Measurements from ENCODE around the gene PDE7B.

PDE7B gene

DNA sequence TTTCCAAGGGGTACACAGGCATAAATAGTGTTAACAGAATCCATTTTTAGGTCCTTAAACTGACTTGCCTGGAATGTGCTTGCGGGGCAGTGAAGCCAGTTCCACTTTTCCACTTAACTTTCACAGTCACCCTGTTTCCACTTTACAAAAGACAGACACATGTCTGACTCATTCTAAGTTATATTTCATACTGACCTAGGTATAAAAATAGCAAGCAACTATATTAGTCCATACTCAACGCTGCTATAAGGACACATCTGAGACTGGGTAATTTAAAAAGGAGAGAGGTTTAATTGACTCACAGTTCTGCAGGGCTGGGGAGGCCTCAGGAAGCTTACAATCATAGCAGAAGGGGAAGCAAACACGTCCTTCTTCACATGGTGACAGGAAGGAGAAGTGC, 310.4 kb downstream of the PDE7B start:
- no peak overlapping the region for H3K4me3 ChIP-seq (ENCODE audit: control insufficient read depth, low read depth, low read length)
- TF ChIP-seq, protein P1, sequence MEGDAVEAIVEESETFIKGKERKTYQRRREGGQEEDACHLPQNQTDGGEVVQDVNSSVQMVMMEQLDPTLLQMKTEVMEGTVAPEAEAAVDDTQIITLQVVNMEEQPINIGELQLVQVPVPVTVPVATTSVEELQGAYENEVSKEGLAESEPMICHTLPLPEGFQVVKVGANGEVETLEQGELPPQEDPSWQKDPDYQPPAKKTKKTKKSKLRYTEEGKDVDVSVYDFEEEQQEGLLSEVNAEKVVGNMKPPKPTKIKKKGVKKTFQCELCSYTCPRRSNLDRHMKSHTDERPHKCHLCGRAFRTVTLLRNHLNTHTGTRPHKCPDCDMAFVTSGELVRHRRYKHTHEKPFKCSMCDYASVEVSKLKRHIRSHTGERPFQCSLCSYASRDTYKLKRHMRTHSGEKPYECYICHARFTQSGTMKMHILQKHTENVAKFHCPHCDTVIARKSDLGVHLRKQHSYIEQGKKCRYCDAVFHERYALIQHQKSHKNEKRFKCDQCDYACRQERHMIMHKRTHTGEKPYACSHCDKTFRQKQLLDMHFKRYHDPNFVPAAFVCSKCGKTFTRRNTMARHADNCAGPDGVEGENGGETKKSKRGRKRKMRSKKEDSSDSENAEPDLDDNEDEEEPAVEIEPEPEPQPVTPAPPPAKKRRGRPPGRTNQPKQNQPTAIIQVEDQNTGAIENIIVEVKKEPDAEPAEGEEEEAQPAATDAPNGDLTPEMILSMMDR (IDR thresholded peaks at IDR 0.05; ENCODE audit: control insufficient read depth, insufficient read depth, low read depth, low read length, missing control alignments) = no peak

DNA sequence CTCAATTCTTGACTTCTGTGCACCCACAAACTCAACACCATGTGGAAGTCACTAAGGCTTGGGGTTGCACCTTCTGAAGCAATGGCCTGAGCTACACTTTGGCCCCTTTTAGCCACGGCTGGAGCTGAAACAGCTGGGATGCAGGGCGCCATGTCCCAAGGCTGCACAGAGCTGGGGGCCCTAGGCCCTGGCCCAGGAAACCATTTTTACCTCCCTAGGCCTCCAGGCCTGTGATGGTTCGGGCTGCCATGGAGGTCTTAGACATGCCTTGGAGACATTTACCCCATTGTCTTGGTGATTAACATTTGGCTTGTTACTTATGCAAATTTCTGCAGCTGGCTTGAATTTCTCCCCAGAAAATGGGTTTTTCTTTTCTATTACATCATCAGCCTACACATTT, 311.8 kb downstream of the PDE7B start:
- TF ChIP-seq, protein P1 (IDR thresholded peaks at IDR 0.05; ENCODE audit: control insufficient read depth, insufficient read depth, low read depth, low read length, missing control alignments) = no peak
- H3K4me3 ChIP-seq (ENCODE audit: control insufficient read depth, low read depth, low read length) = no peak overlapping the region
- no peak for DNase-seq (ENCODE audit: low read depth)

More for the DNA sequence above, 310.4 kb downstream of the PDE7B start:
- no peak for DNase-seq (ENCODE audit: low read depth)

DNA sequence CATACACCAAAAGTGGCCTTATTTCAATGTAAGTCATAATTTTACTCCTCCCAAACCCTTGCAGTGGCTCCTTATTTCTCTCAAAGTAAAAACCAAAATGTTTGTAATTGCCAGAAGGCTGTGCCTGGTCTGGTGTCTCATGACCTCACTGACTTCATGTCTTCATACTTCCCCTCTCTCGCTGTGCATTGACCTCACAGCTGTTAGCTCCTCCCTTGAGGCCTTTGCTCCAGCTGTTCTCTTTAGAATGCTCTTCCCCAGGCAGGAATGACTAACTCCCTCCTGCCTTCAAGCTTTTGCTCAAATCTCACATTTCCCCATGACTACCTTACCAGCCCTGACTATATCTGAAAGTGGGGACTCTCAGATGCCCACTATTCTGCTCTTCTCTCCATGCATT, 315.3 kb downstream of the PDE7B start:
- no peak overlapping the region for H3K4me3 ChIP-seq (ENCODE audit: control insufficient read depth, low read depth, low read length)
- no peak for DNase-seq (ENCODE audit: low read depth)
- TF ChIP-seq, protein P1 (IDR thresholded peaks at IDR 0.05; ENCODE audit: control insufficient read depth, insufficient read depth, low read depth, low read length, missing control alignments) = no peak

DNA sequence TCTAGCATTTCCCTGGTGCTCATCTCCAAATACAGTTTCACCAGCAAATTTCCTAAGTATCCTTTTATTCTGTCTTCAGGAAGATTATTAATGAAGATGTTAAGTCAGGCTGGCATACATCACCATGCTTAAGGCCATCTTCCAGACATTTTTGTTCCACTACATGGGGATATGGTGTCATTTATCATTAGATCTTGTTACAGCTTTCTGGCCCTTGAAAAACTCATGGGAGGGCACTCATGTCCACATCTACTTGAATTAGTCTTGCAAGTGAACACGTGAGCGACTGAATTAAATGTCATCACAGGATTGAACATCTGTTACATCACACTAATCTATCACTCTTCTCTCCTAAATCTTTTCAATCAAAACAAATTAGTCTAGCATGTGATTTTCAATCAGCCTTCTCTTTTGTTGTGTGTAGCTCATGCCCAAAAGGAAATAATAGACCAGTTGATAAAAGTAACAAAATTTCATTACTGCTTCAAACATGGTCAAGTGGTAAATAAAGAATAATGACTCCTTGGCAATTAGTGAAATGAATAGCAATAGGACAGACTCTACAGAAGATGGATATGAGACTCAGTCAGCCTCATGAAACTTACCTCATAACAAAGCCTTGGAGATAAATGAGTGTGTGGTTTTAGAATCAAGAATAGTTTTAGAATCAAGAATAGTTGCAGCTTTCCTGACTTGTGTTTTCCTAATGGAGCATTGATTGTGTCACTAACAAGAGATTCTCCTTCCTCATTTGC, 318.1 kb downstream of the PDE7B start:
- no peak for DNase-seq (ENCODE audit: low read depth)
- H3K4me3 ChIP-seq (ENCODE audit: control insufficient read depth, low read depth, low read length) = no peak overlapping the region
- TF ChIP-seq, protein P1 (IDR thresholded peaks at IDR 0.05; ENCODE audit: control insufficient read depth, insufficient read depth, low read depth, low read length, missing control alignments) = no peak

DNA sequence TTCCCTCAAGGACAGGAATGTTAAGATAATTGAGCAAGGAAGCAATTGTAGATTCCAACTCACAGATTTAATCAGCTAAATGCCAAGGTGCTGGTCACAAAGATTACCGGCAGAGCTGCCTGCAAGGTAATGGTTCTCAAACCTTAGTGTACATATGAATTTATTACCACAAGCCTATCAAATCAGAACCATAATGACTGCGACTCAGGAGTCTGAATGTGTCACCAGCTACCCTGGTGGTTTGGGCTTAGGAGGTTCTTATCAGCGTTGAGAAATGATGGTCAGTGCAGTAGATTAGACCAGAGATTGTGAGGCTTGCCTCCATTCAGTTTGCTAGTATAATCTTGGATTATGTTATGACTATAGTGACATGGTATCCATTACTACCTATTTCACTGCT, 319.7 kb downstream of the PDE7B start:
- no peak overlapping the region for H3K4me3 ChIP-seq (ENCODE audit: control insufficient read depth, low read depth, low read length)
- TF ChIP-seq, protein P1 (IDR thresholded peaks at IDR 0.05; ENCODE audit: control insufficient read depth, insufficient read depth, low read depth, low read length, missing control alignments) = no peak
- no peak for DNase-seq (ENCODE audit: low read depth)

DNA sequence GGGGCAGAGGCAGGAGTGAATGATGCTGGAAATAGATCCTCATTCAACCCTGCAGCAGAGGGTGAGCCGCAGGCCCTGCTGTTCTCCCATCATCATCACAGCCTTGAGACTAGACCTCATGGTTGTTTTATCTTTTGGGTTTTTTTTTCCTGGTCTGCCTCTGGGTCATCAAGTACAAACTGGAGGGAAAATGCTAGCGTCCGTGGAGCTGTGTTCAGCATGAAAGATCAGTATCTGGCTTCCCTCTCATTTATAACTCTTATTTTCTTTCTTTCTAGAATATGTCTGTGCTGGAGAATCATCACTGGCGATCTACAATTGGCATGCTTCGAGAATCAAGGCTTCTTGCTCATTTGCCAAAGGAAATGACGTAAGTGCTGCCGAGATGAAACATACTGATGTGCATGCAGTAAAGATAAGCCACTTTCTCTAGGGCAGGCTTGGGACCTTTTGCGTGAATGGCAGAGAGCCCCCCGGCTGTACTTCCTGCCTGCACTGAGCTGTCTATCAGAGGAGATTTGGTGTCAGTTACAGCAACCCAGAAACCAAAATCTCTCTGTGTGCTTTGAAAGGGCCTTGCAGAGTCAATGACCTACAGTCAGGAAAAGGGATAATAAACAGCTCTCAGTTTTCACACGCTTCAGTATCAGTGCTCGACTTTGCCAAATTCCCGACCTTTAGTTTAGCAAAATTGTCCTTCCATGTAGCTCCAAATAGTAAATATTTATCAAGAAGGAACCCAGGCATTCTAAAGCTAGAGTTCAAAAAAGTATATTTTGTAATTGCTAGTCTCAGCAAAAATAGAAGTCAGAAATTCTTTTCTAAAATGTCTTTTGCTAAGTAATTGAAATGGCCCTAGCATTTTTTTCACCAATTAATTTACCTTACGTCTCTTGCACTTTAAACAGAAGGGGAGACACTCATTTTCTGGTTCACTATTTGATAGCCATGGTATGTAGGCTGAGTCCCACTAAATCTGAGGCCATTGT, 322.3 kb downstream of the PDE7B start:
- TF ChIP-seq, protein P1 (IDR thresholded peaks at IDR 0.05; ENCODE audit: control insufficient read depth, insufficient read depth, low read depth, low read length, missing control alignments) = no peak
- H3K4me3 ChIP-seq (ENCODE audit: control insufficient read depth, low read depth, low read length) = no peak overlapping the region
- no peak for DNase-seq (ENCODE audit: low read depth)

All from AG09309 (cell line).